HUDEP-2 (cell line): ENCODE measurements around the gene ARHGEF11.

Experiments
- DNase-seq, 76 experiments: peaks; one replicate each; lab custom pipeline; 2025; ENCODE audit not compliant: unreplicated experiment in 76 of 76; lab: John Stamatoyannopoulos, UW

ARHGEF11 gene

DNA sequence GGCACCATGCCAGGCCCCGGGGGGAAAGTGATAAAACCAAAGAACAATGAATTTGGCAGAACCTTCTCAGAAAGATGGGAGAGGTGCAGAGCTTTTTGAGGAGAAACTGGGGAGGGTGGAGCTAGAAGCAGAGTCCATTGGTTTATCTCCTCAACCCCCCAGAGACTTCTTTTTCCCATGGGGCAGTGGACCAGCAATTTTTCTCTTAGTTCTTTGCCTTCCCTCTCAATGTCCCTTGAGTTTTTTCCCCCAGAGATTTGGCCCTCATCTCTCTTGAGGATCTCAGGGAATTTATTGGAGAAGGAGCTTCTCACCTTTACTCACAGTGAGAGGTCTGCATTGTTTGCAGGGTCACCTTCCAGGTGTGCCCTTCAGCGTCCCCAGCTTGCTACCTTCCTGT lies 5.3 kb upstream of the ARHGEF11 start:
- no peak for DNase-seq

DNA sequence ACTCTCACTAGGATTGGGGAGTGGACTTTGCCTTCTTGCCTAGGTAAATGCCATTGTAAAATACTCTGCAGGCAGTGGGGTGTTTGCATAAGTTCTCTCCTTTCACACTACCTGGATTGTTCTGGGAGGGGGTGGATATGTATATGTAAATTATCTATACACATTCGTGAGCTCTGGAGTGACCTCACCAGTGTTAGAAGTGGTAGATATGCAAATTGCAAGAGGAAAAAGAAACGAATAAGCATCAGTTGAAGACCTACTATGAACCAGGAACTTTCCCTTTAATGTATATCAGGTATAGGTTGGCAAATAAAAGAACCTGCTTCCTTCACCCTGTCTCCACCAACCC lies 1.5 kb upstream of the ARHGEF11 start:
- no peak for DNase-seq

GRCh38 chr1:157044326-157044725 lies 1.2 kb downstream of the ARHGEF11 start:
- no peak for DNase-seq

DNA sequence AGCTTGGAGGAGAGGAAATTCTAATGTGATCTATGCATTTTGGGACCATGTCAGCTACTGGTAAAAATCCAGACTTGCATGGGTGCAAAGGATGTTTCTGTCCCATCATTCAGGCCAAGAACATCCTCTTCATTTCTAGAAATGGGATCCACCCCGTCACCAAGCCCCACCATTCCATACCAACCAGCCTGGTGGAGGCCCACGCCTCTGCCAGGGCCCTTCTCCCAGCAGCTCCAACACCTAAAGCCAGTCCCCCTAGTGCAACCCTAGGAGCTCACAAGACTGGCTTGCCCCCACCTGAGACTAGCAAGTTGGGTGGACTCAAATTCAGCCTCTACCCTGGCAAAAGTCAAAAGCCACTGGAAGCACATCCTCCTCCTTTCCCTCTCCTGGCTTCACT lies 1.9 kb downstream of the ARHGEF11 start:
- DNase-seq, result no peak

DNA sequence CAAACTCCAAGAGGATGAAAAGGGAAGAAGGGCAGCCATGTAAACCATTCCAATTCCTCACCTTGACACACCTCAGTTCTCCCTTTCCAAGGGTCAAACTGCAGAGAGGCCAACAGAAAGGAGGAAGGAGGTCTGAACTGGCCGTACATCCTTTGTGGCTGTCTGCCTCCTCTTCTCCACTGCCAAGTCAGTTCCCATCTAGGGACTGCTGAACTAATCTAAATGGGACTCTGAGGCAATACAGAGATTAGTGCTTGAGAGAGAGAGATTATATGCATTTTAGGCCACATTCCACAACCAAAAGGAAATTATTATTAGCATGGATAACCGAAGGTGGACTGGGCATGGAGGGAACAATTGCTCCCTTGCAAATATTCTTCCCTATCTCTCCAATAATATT lies 2.7 kb downstream of the ARHGEF11 start:
- no peak for DNase-seq

GRCh38 chr1:157040802-157041201 lies 4.7 kb downstream of the ARHGEF11 start:
- no peak for DNase-seq

DNA sequence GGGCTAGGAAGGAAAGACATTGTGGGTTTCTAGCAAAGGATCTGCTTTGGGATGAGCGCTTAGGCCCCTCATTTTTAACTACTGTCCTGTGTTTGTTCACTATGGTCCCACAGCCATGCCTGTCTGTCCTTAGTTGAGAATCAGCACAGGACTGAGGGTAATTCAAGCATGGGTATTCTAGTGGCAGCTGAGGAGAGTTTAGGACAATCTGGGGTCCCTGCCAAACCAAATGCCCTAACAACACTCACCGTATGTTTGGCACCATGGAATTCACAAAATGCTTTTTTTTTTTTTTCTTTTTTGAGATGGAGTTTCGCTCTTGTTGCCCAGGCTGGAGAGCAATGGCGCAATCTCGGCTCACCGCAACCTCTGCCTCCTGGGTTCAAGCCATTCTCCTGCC lies 10.4 kb downstream of the ARHGEF11 start:
- DNase-seq, result no peak

GRCh38 chr1:157034137-157034800 lies 11.3 kb downstream of the ARHGEF11 start:
- no peak for DNase-seq

DNA sequence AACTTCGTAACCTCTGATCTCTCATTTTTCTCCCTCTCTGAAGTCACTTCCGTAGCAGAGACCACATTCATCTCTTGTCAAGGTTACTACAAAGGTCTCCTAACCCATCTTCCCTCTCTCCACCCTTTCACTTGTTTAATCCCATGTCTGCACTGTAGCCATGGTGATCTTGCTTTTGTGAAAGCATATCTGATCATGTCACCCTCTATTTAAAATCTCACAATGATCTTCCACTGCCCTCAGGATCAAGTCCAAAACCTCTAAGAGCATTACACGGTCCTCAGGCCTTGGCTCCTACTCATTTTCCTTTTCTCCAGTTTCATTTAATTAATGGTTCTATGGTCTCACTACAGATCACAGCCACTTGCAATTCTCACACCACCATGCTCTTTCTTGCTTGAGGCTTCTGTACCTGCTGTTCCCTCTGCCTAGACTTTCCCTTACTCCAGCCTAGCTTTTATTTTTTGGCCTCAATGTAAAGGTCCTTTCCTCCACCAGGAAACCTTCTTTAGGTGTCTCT lies 12.1 kb downstream of the ARHGEF11 start:
- DNase-seq, result no peak

DNA sequence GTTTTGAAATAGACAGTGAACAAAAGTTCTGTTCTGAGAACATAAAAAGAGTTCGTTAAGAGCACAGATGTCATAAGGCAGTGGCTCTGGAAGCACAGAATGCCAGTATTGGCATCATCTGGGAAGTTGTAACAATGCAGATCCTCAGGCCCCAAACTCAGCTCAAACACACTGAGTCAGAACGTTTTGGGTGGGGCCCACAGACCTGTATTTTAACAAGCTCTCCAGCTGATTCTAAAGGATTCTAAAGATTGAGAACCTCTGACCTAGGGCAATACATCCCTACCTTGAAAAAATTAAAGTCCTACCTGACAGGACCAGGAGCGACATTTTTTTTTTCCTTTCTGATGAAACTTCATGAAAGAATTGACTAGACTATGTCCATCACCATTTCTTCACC lies 13.2 kb downstream of the ARHGEF11 start:
- DNase-seq, result no peak

DNA sequence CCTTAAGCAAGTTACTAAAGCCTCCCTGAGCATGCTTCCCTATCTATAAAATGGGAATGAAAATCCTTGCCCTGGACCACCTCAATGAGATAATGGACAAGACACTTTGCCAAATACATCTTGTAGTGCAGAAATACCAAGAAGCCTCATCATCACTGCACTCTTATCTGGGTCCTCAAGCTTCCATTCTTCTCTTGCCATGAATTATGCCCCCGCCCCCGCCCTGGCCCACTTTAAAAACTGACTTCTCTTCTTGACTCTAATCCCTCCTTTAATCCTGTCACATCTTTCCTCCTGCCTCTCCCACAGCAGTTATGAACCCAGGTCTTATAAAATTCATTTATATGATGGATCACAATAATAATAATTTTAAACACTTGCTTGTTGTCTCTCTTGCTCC lies 14.8 kb downstream of the ARHGEF11 start:
- DNase-seq, result no peak

DNA sequence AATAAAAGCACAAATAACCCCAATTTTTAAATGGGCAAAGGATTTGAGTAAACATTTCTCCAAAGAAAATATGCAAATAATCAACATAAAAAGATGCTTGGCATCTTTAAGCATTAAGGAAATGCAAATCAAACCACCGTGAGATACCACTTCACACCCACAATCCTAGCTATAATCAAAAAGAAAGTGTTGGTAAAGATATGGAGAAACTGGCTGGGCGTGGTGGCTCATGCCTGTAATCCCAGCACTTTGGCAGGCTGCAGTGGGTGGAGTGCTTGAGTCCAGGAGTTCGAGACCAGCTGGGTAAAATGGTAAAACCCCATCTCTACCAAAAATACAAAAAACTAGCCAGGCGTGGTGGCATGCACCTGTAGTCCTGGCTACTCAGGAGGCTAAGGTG lies 16.9 kb downstream of the ARHGEF11 start:
- DNase-seq, result no peak

- DNase-seq, result no peak
Observed at GRCh38 chr1:157025856-157026255, 19.7 kb downstream of the ARHGEF11 start.

GRCh38 chr1:157025385-157025784 lies 20.2 kb downstream of the ARHGEF11 start:
- DNase-seq, result no peak

- DNase-seq, result no peak
Observed at GRCh38 chr1:157021688-157022087, 23.9 kb downstream of the ARHGEF11 start.

DNA sequence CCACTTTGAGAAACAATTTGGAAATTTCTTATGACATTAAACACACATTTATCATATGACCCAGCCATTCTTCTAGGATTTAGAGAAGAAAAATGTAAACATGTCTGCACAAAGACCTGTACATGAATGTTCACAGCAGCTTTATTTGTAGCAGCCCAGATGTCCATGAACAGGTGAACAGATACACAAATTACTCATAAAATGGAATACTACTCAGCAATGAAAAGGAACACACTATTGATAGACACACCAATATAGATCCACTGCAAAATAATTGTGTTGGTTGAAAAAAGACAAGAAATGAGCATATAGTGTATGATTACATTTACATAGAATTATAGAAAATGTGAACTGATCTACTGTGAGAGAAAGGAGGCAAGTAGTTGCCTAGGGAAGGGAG lies 26.1 kb downstream of the ARHGEF11 start:
- DNase-seq, result no peak

DNA sequence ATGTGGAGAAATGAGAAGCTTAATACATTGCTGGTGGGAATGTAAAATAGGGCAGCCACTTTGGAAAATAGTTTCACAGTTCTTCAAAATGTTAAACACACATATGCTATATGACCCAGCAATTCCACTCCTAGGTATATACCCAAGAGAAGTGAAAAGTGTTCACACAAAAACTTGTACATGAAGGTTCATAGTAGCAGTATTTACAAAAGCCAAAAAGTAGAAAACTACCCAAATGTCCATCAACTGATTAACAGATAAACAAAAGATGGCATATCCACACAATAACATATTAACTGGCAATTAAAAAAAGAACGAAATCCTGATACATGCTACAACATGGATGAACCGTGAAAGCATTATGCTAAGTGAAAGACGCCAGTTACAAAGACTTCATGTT lies 33.7 kb downstream of the ARHGEF11 start:
- no peak for DNase-seq

DNA sequence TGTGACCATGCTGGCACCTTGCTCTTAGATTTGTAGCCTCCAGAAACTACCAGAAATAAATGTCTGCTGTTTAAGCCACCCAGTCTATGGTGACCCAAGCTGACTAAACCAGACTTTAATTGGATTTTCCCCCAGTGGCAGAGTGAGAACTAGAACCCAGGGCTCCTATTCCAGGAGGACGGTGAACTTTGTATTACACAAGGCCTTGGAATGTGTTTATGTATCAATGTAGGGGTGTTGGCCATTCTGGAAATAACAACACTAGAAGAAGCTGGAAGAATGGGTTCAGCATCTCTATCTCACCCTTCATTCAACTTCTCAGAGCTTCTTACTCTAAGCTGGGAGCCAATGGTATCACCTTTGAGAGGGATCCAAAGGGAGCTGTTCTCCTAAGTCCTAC lies 37.0 kb downstream of the ARHGEF11 start:
- DNase-seq, result no peak

DNA sequence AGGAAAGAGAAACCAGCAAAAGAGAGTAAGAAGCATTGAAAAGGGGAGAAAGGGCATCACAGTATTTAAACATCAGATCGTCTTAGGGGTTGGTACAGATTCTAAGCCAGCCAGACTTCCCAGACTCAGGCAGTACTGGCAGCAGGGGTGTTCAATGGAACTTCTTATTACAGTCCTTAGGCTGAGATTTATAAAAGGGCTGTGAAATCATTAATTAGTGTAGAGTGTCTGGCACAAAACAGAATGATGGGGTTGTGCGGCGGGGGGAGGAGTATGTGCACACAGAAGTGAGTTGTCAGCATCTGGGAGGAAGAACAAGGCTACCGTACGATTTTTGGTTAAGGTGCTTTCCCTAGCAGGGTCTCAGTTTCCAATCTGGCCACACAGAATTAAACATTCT lies 38.2 kb downstream of the ARHGEF11 start:
- no peak for DNase-seq

DNA sequence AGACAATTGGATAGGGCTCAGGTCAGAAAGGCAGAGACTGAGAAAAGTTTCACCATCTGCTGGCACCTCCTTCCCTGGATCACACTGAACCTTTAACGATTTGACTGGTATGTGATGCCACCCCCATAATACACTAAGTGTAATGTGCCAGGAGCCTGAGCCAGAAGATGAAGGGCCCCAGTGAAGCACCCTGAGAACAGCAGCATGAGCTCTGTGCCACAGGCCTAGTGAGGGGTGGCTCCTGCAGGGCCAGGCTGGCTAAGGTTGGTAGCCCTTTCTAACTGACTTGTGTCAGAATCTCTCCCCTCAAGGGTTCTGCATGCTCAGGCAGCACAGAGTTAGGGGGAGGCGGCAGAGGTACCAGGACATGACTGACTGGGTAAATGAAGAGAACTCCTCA lies 38.9 kb downstream of the ARHGEF11 start:
- DNase-seq, result no peak

DNA sequence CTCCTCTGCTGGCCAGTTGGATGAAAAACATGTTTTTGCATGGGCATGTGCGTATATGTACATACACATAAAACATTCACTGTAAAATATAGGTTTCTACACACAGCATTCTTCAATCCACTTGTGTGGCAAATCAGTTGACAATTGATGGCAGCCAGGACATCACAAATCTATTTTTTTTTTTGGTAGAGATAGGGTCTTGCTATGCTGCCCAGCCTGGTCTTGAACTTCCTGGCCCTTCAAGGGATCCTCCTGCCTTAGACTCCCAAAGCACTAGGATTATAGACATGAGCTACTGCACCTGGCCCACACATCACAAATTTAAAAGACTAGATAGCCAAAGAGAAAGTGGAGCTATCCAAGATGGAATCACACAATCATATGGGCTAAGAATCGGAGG lies 39.6 kb downstream of the ARHGEF11 start:
- no peak for DNase-seq

DNA sequence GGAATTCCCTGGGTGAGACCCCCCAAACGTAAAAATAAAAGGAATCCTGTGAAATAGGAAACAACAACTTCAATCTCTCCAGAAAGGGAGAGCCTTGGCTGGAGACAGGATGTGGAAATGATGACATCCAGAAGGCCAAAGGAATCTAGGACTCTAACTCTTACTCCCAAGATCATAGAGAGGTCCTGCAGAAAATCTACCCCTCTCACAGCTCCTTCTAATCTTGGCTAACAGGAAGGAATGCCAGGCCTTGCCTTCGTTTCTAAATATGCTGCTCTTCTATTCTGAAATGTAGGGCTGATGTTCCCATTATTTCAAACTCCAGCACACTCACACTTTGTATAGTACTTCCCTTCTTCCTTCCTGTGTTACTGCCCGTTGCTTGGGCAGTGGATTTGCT lies 40.7 kb downstream of the ARHGEF11 start:
- DNase-seq, result no peak

DNA sequence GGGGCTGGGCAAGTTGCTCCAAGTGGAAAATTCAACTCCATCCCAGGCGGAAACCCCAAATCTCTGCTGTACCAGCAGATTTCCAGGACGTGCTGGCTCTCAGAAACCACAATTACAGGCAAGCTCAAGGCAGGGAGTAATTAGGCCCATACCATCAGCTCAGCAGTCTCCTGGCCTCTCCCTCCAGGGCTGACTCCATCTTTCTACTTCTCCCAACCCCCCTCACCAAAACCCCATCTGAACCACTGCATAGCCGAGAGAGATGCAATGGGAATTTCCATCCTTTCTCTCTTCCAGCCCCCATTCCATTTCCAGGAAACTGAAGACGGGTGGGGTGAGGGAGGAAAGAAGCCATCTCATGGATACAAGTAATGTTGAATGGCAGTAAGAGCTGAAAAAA lies 41.2 kb downstream of the ARHGEF11 start:
- no peak for DNase-seq
